Stimulated activated CD4-positive, alpha-beta T cell treated with anti-CD3 and anti-CD28 coated beads, TNF-alpha, amount 100 ng/mL, for 24 hours (primary cell): ENCODE results near the gene PUM2.

Source experiments
- DNase-seq, 3 experiments: peaks; one replicate each; pipeline ENCODE4 v3.0.0-alpha.2; 2020; ENCODE audit warnings: low read depth in 3 of 3

The PUM2 gene

DNA sequence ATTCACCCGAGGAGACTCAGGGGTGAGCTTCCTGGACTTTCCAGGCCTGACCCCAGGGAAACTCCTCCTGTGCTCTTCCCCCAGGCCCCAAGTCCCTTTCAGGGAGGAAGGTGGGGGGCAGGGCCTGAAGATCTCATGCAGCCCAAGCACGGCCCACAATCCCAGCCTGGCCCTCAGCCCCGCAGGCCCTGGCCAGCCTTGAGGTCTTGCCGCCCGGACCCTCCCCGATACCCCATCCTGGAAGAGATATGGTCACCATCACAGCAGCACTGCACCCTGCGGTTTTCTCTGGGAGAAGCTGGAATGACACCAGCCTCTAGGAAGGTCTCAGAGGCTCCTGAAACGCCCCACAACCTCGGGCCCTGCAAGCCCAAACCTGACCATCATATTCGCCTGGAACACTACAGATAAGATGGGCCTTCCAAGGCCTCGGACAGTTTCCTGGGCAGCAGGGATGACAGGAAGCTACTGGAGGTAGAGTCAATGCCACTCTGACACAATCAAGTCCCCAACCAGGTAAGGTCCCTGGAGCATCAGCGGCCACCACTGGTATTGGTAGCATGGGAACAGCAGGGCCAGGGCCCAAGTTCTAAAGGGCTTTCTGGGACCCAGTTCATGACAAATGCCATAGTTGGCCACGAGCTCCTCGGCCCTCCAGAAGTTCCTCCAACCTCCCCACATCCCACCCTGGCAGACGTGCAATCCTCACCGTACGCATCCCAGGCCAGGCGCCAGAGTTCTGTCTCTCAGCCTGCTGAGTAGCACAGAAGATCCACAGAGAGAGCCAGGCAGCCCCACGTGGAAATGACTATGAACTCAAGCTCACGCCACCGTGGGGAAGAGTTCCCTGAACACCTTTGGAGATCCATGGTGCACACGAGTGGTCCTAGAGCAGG, 134.3 kb downstream of the PUM2 start:
- no peak for DNase-seq

DNA sequence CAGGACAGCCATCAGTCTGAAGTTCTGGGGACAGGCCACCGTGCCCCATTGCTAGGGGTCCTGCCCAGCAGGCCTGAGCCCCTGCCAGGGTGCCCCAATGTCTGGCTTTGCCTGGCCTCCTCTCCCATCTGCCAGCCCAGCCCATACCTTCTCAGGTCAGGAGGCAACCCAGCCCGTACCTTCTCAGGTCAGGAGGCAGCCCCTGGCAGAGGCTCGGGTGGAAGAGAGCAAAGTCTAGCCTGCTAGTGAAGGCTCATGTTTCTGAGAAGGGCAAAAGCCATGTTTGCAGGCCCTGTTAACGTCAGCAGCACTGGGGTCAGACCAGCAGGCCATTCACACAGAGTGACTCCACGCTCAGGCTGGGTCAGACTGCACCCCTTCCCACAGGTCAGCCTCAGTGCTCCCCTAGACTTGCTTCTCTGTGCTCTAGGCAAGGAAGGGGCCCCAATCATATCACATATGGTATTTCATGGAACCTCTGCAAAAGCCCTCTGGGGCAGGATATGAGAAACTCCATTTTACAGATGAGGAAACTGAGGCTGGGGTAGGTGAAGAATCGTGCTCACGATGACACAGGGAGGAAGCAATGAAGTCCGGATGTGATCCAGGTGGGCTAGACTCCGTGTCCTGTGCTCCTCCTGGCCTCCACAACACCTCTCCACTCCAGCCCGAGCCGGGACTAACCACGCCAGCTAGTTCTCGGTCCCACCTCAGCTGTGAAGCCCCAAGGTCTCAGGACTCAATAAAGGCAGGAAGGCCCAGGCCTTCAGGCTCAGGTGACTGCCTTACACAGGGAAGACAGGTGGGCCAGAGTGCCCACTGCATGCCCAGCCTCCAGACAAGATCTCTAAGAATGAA, 135.2 kb downstream of the PUM2 start:
- no peak for DNase-seq

- no peak for DNase-seq
Measured at GRCh38 chr2:20214566-20215182, 136.0 kb downstream of the PUM2 start.

DNA sequence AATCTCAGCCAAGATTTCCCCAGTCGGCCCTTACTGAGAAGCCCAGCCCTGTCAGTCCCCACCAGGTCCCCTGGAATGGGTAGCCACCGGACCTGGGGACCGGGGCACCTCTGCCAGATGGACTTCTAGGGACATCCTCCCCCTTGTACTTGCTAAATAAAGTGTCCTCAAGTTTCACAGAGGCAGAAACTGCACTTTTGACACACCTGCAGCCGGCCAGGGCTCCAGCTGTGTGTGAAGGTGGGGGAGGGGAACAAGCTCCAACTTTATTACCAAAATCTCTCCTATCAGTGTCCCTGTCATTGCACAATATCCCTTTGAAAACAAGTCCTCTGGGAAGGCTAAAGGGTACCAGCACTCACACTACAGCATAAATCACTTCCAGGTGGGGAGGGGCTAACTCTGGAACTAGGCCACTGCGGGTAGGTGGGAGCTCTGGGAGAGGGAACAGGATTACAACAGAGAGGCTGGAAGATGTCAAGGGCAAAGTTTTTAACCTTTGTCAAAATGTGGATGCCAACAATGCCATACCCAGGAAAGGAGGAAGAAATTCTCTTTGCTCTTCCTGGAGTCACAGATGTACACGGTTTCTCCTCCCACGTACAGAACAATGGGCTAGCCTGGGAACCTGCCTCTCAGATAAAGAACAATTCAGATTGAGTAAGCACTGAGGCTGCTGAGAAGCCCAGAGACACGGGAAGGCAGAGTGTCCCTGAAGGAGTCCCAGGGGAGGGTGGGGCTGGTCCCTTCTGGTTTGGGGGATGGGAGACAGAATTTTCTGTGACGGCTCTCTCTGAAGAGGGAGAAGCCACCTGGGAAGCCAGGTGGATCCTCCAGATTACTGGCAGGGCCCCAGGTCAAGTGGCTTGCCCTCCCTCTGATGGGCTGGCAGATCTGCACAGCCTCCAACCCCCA, 136.7 kb downstream of the PUM2 start:
- DNase-seq = no peak

- DNase-seq = no peak
Measured at GRCh38 chr2:20212871-20213503, 137.7 kb downstream of the PUM2 start.

GRCh38 chr2:20212459-20212870, 138.2 kb downstream of the PUM2 start:
- DNase-seq = no peak

DNA sequence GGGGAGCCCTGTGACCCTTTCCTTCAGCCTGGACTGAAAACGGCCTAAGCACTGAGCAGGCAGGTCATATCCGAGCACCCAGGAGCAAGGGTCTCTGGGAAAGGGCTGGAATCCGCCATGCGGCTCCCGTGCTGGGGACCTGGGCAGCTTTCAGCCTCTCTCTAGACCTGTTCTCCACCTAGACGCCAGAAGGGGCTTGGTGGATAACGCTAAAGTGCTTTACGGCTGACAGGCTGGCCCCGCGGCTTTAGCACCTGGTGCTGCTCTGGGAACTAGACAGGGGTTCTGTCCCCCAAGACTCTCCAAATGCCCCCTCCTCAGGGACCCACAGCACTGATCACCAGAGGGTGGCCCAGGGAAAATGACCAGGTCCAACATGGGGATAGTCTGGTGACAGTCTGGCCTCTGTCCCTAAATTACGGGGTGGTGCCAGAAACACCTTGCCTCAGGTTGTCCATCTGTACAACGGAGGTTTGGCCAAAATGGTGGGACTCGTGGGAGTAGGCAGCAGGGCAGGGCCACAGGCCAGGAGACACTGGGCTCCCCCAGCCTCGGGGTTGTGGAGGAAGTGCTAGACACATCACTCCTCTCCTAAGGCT, 138.7 kb downstream of the PUM2 start:
- DNase-seq = no peak

- DNase-seq = no peak
Measured at GRCh38 chr2:20211420-20211819, 139.2 kb downstream of the PUM2 start.

GRCh38 chr2:20210462-20210861, 140.2 kb downstream of the PUM2 start:
- DNase-seq = no peak

- DNase-seq = no peak
Measured at GRCh38 chr2:20209373-20210109, 141.1 kb downstream of the PUM2 start.

- DNase-seq = no peak
Measured at GRCh38 chr2:20208476-20208859, 142.2 kb downstream of the PUM2 start.

DNA sequence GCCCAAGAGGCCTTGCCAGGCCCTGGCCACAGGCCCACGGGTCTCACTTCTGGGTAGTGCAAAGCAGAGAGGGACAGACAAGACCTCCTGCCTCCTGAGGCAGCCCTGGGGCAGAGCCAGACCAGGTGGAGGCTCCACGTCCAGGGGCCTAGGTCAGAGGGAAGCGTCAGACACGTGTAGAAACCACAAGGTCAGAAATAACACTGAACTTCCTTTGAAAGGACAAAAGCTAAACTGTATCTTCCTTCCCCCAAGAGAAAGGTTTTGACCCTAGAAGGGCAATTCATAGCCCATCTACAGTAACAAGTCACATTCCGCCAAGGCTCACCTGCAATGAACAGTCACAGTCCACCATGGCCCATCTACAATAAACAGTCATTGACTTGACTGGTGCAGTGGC, 143.6 kb downstream of the PUM2 start:
- no peak for DNase-seq

DNA sequence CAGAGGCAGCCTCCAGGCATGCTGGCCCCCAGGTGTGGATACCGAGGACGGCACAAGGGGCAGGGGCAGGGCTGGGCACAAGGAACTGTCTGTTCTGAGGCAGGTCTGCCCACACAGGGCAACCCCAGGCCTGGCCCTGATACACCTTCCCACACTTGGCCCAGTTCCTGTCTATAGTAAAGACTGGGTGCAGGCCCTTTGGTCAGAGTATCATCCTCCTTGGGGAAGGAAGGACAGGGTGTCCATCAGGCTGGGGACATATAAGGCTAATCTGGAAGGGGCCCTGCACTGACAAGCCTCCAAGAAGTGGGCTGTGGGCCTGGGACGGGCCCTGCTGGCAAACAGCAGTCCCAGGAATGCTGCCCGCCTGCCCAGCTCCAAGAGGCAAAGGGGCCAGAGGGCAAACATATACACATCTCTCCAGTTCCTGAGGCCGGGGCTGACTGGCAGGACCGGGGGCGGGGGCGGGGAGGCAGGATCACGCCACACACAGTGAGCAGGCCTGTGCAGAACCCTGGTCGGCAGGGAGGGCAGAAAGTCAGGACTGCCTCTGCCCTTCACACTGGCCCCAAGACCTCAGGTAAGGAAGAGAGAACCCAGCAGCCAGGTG, 144.6 kb downstream of the PUM2 start:
- DNase-seq = no peak

- DNase-seq = no peak
Measured at GRCh38 chr2:20205069-20205468, 145.6 kb downstream of the PUM2 start.

- DNase-seq = no peak
Measured at GRCh38 chr2:20203521-20204225, 147.0 kb downstream of the PUM2 start.

- no peak for DNase-seq
Measured at GRCh38 chr2:20203072-20203471, 147.6 kb downstream of the PUM2 start.

- DNase-seq = no peak
Measured at GRCh38 chr2:20201671-20202070, 149.0 kb downstream of the PUM2 start.

- no peak for DNase-seq
Measured at GRCh38 chr2:20200697-20201555, 149.7 kb downstream of the PUM2 start.
